ENCODE results near the gene LGALS4.
"Not testable (repeated sequence)": the region's sequence is repeated elsewhere in the genome, so short reads cannot be mapped to it uniquely, and the experiment has no call there.

LGALS4 gene

GRCh38 chr19:38830039-38830733, 17.4 kb upstream of the LGALS4 start:
- DNase-seq (ENCODE audit: low read depth): no peak
- TF ChIP-seq, protein P1, sequence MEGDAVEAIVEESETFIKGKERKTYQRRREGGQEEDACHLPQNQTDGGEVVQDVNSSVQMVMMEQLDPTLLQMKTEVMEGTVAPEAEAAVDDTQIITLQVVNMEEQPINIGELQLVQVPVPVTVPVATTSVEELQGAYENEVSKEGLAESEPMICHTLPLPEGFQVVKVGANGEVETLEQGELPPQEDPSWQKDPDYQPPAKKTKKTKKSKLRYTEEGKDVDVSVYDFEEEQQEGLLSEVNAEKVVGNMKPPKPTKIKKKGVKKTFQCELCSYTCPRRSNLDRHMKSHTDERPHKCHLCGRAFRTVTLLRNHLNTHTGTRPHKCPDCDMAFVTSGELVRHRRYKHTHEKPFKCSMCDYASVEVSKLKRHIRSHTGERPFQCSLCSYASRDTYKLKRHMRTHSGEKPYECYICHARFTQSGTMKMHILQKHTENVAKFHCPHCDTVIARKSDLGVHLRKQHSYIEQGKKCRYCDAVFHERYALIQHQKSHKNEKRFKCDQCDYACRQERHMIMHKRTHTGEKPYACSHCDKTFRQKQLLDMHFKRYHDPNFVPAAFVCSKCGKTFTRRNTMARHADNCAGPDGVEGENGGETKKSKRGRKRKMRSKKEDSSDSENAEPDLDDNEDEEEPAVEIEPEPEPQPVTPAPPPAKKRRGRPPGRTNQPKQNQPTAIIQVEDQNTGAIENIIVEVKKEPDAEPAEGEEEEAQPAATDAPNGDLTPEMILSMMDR (IDR thresholded peaks at IDR 0.05; ENCODE audit: insufficient read depth, low read depth, low read length, missing control alignments): no peak
- no peak overlapping the region; the same call in 1 of the 2 replicates for H3K4me3 ChIP-seq (ENCODE audit: low read depth, low read length)

DNA sequence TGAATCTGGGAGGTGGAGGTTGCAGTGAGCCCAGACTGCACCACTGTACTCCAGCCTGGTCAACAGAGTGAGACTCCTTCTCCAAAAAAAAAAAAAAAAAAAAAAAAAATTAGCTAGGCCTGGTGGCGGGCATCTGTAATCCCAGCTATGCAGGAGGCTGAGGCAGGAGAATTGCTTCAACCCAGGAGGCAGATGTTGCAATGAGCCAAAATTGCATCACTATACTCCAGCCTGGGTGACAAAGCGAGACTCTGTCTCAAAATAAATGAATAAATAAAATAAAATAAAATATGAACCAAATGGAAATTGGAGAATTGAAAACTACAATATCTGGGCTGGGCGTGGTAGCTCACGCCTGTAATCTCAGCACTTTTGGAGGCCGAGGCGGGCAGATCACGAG, 16.5 kb upstream of the LGALS4 start:
- not testable (repeated sequence) for H3K4me3 ChIP-seq (ENCODE audit: low read depth, low read length); DNase-seq (ENCODE audit: low read depth)

DNA sequence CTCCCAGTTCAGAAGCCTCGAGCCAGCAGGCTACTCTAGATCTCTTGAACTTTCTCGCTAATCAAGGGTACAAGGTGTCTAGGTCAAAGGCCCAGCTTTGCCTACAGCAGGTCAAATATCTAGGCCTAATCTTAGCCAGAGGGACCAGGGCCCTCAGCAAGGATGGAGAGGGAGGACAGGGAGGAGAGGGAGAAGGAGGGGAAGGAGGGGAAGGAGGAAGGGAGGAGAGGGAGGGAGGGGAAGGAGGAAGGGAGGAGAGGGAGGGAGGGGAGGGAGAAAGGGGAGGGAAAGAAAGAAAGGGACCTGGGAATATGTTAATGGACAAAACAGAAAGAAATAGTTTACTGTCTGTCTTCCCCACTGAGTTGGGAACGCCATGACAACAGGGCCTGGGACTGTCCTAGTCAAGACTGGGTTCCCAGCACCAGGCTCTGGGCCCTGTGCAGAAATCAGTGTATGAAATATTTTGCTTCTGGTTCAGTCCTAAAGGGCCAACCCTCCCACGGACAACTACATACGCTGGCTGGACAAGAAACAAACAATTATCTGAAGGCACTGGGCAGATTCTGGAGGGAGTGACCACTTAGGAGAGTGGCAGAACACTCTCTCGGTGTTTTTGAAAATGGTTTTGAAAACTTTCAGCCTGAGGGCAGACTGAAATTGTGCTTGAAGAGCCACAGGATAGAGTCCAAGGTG, 14.3 kb upstream of the LGALS4 start:
- no peak for DNase-seq (ENCODE audit: low read depth)
- TF ChIP-seq, protein P1 (IDR thresholded peaks at IDR 0.05; ENCODE audit: insufficient read depth, low read depth, low read length, missing control alignments): no peak
- H3K4me3 ChIP-seq (ENCODE audit: low read depth, low read length): no peak overlapping the region

GRCh38 chr19:38825936-38826335, 13.2 kb upstream of the LGALS4 start:
- DNase-seq (ENCODE audit: low read depth); H3K4me3 ChIP-seq (ENCODE audit: low read depth, low read length): not testable (repeated sequence)

DNA sequence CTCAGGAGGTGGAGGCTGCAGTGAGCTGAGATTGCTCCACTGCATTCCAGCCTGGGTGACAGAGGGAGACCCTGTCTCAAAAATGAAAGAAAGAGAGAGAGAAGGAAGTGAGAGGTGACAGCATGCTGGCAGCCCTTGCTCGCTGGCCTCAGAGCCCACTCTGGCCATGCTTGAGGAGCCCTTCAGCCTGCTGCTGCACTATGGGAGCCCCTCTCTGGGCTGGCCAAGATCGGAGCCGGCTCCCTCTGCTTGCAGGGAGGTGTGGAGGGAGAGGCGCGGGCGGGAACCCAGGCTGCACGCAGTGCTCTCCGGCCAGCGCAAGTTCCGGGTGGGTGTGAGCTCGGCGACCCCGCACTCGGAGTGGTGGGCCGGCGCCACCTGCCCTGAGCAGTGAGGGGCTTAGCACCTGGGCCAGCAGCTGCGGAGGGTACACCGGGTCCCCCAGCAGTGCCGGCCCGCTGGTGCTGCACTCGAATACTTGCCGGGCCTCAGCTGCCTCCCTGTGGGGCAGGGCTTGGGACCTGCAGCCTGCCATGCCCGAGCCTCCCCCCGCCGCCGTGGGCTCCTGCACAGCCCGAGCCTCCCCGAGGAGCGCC, 8.6 kb upstream of the LGALS4 start:
- H3K4me3 ChIP-seq (ENCODE audit: low read depth, low read length); DNase-seq (ENCODE audit: low read depth): not testable (repeated sequence)

DNA sequence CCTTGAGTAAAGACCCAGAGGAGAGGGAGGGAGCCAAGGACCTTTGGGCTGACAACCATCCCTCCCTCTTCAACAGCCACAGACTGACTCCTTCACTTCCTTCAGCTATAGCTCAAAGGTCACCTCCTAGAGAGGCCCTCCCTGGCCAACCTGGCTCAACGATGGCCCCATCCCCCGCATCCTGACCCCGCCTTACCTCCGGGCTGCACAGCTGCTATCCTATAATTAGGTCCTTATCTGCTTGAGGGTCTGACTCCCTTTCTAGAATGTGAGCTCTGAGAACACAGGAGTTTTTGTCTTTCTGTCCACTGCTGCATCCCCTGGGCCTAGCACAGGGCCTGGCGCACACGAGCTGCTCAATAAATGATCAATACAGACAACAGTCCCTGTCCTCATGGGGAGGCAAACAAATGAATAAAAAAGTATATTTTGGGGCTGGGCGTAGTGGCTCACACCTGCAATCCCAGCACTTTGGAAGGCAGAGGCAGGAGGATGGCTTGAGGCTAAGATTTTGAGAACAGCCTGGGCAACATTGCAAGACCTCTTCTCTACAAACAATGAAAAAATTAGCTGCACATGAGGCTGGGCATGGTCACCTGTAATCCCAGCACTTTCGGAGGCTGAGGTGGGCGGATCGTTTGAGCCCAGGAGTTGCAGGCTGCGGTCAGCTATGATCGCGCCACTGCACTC, 6.6 kb upstream of the LGALS4 start:
- no peak for DNase-seq (ENCODE audit: low read depth)

GRCh38 chr19:38817081-38817480, 4.3 kb upstream of the LGALS4 start:
- no peak overlapping the region for H3K4me3 ChIP-seq (ENCODE audit: low read depth, low read length)
- DNase-seq (ENCODE audit: low read depth): no peak
- TF ChIP-seq, protein P1 (IDR thresholded peaks at IDR 0.05; ENCODE audit: insufficient read depth, low read depth, low read length, missing control alignments): no peak

More for the DNA sequence above, 6.6 kb upstream of the LGALS4 start:
- TF ChIP-seq, protein P1 (IDR thresholded peaks at IDR 0.05; ENCODE audit: insufficient read depth, low read depth, low read length, missing control alignments): no peak
- H3K4me3 ChIP-seq (ENCODE audit: low read depth, low read length): no peak overlapping the region

GRCh38 chr19:38816131-38816750, 3.5 kb upstream of the LGALS4 start:
- H3K4me3 ChIP-seq (ENCODE audit: low read depth, low read length): no peak overlapping the region
- DNase-seq (ENCODE audit: low read depth): no peak
- TF ChIP-seq, protein P1 (IDR thresholded peaks at IDR 0.05; ENCODE audit: insufficient read depth, low read depth, low read length, missing control alignments): no peak

Data from GM12865 (cell line).